ENCODE measurements around the gene GDF7. TPM values are rescaled to one million over a fixed set of nuclear protein-coding genes. Genes with fewer than 3 reads are reported as not detected.

GDF7 gene
- total RNA-seq, 1 experiment from 2014 or later, result 0.02 TPM

GRCh38 chr2:20696366-20696765 lies 29.4 kb downstream of the GDF7 start:
- H3K27ac ChIP-seq (ENCODE audit: low read depth, low read length), result no peak overlapping the region
- no peak overlapping the region for H3K4me3 ChIP-seq (replicated peaks in 1 of 2; ENCODE audit: low read depth in 1 of 2, low read length in 2 of 2)
- CTCF ChIA-PET, result no interaction called here
- H3K79me2 ChIP-seq (ENCODE audit: insufficient read depth, low read length), result no peaks in the 10 kb centered on the region
- ATAC-seq (no peak), DNase-seq (ENCODE audit: low read depth, low spot score) (no peak)
- H3K4me2 ChIP-seq (ENCODE audit: low read length), result no peak overlapping the region
- BruUV-seq (replicated peaks), result no TSS peak
- no peaks in the 10 kb centered on the region for H4K20me1 ChIP-seq (ENCODE audit: insufficient read depth)
- no peak overlapping the region for H2AFZ ChIP-seq (ENCODE audit: low read depth, low read length, poor library complexity, severe bottlenecking)
- POLR2A ChIA-PET, result no interaction called here
- no peaks in the 10 kb centered on the region for H3K9me3 ChIP-seq (ENCODE audit: control insufficient read depth in 1 of 2, insufficient read depth in 1 of 2, low read depth in 1 of 2, low read length in 2 of 2)
- intact Hi-C loops (cut with micrococcal nuclease), result no loop called here
- 0 out of 4 replicates have a peak, but pooled peaks cover 0 to 4% of the 10 kb centered on the region in 2 experiments for H3K36me3 ChIP-seq (ENCODE audit: control insufficient read depth in 1 of 2, insufficient read depth in 2 of 2, low read length in 2 of 2)
- TF ChIP-seq ZNF274 (IDR thresholded peaks at IDR 0.05; ENCODE audit: low read depth, low read length) (no peak), REST (IDR thresholded peaks at IDR 0.05; ENCODE audit: low read depth) (no peak), EZH2phosphoT487 (IDR thresholded peaks at IDR 0.05; ENCODE audit: borderline replicate concordance) (no peak), ELF1 (IDR thresholded peaks at IDR 0.05; ENCODE audit: borderline replicate concordance, low read depth) (no peak), RAD21 (IDR thresholded peaks at IDR 0.05; ENCODE audit: low read depth) (no peak), MAX (IDR thresholded peaks at IDR 0.05) (no peak), EGR1 (IDR thresholded peaks at IDR 0.05; ENCODE audit: low read depth) (no peak), POLR2AphosphoS5 (IDR thresholded peaks at IDR 0.05; ENCODE audit: low read depth, low read length) (no peak), SP1 (IDR thresholded peaks at IDR 0.05; ENCODE audit: low read depth) (no peak), EZH2 (IDR thresholded peaks at IDR 0.05) (no peak), TCF7L2 (IDR thresholded peaks at IDR 0.05; ENCODE audit: borderline replicate concordance, extremely low read depth, insufficient read depth, insufficient read length) (no peak)
- H3K9ac ChIP-seq (ENCODE audit: low read length), result no peak overlapping the region
- no peaks in the 10 kb centered on the region for H3K9me2 ChIP-seq (ENCODE audit: insufficient read depth)
- RAD21 ChIA-PET (ENCODE audit: low non-redundant PET in 1 of 2, low total read pairs in 2 of 2, uncharacterized antibody in 2 of 2, unreplicated experiment in 2 of 2), result no interaction called here
- H3K4me1 ChIP-seq (ENCODE audit: control insufficient read depth in 1 of 2, insufficient read depth in 2 of 2, low read length in 2 of 2), result no peaks in the 10 kb centered on the region
- no peaks in the 10 kb centered on the region for H3K27me3 ChIP-seq (ENCODE audit: insufficient read depth, low read length)
